Esophagus muscularis mucosa (tissue), 4 donors: ENCODE measurements around the gene CRYBA2. TPM values are rescaled to one million over a fixed set of nuclear protein-coding genes. Genes with fewer than 3 reads are reported as not detected.

Experiments used
- DNase-seq: peaks from one replicate; pipeline ENCODE4 v3.0.0-alpha.2; 2017; ENCODE audit errors: extremely low spot score
- H3K27ac ChIP-seq, 4 donors: fragments of 200-600 bp; sonication (generic); replicated peaks in 1 of 4; 1 replicate in 3 of 4; 2 replicates in 1 of 4; pipeline ENCODE4 v1.5.1; 2016 to 2019; ENCODE audit warnings: mild to moderate bottlenecking in 1 of 4
- H3K27me3 ChIP-seq, 4 donors: fragments of 200-600 bp; sonication (generic); one replicate each; pipeline versions ENCODE4 v1.5.1 to v1.6.0; 2016 to 2019
- H3K36me3 ChIP-seq, 4 donors: fragments of 200-600 bp; sonication (generic); one replicate each; pipeline ENCODE4 v1.5.1; 2016 to 2019
- H3K4me1 ChIP-seq, 4 donors: fragments of 200-600 bp; sonication (generic); one replicate each; pipeline ENCODE4 v1.5.1; 2016 to 2019
- H3K4me3 ChIP-seq, 4 donors: fragments of 200-600 bp; sonication (generic); 1 replicate in 2 of 4; 2 replicates in 2 of 4; pipeline ENCODE4 v1.5.1; 2016 to 2019; ENCODE audit warnings: mild to moderate bottlenecking in 4 of 4, moderate library complexity in 1 of 4
- H3K9me3 ChIP-seq, 4 donors: fragments of 200-600 bp; sonication (generic); 1 replicate in 3 of 4; 2 replicates in 1 of 4; pipeline ENCODE4 v1.5.1; 2016 to 2019
- CTCF ChIP-seq, 3 experiments: fragments of 200-600 bp in 2 of 3; fragments of 450-650 bp in 1 of 3; sonication (generic) in 2 of 3; IDR thresholded peaks; one replicate each; pipeline ENCODE4 v1.5.1; 2017 to 2019; ENCODE audit warnings: antibody characterized with exemption in 3 of 3, mild to moderate bottlenecking in 2 of 3, moderate library complexity in 1 of 3
- EP300 ChIP-seq: sonication (generic); formaldehyde crosslinking; IDR thresholded peaks from one replicate; pipeline ENCODE4 v1.6.1; 2017; ENCODE audit warnings: antibody characterized with exemption
- POLR2A ChIP-seq: fragments of 450-650 bp; IDR thresholded peaks from one replicate; pipeline ENCODE4 v1.6.1; 2017; ENCODE audit warnings: antibody characterized with exemption, moderate library complexity, mild to moderate bottlenecking, low read depth
- POLR2AphosphoS5 ChIP-seq, 2 donors: sonication (generic); formaldehyde crosslinking; IDR thresholded peaks; one replicate each; pipeline ENCODE4 v1.6.1; 2017; ENCODE audit warnings: antibody characterized with exemption in 2 of 2
- WGBS: methylation state at CpG from one replicate; pipeline ENCODE4 v1.1.5; 2018; 5-methylcytosine and 5-hydroxymethylcytosine counted together
- intact Hi-C: fragments of 100-400 bp; cut with DNase I; formaldehyde crosslinking; loops from one replicate; pipeline ENCODE4 v1.15.1; 2023
- total RNA-seq, 4 donors: library from RNA; depleted of rRNA; stranded (reverse); fragments of >200 nt; gene quantifications; one replicate each; pipeline versions ENCODE4 v1.1.0 to v1.2.1, GENCODE V29; 2016

The CRYBA2 gene
- total RNA-seq, 4 donors from 2014 or later = not detected

- DNase-seq = no peak
- Histone ChIP-seq H3K4me3 (no peak overlapping the region), H3K27ac (no peak overlapping the region), H3K36me3 (no peaks in the 10 kb centered on the region), H3K27me3 (peaks cover 0 to 97% (median 58%) of the 10 kb centered on the region in 4 donors), H3K4me1 (peaks cover 0 to 46% (median 33%) of the 10 kb centered on the region in 4 donors), H3K9me3 (no peaks in the 10 kb centered on the region)
- intact Hi-C loops = no loop called here
- TF ChIP-seq POLR2AphosphoS5 (IDR thresholded peaks at IDR 0.05) (no peak), EP300 (no peak), CTCF (IDR thresholded peaks at IDR 0.05) (no peak), POLR2A (no peak)
- WGBS = 14% methylated on average over 34 of the region's 34 CpGs
Measured at GRCh38 chr2:218961651-218962570, 31.3 kb downstream of the CRYBA2 start.

DNA sequence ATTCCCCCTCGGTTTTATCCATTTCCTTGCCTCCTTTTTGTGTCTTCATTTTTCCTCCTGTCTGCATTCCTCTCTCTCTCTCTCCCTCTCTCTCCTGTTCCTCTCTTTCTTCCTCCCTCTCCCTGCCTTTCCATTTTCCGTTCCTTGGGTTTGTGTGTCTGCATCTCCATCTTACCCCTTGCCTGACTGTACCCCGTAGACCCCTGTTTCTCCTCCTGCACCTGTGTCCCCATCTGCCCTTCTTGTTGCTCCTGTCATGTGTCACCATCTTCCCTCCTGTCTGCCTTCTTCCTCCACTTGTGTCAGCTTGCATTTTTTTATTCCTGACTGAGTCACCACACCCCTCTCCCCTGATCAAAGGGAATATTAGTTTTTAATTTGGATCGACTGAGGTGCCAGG, 32.0 kb downstream of the CRYBA2 start:
- H3K27me3 ChIP-seq = peaks cover 0 to 97% (median 58%) of the 10 kb centered on the region in 4 donors
- WGBS = 10% methylated on average over 4 of the region's 4 CpGs

GRCh38 chr2:218960309-218961165, 32.7 kb downstream of the CRYBA2 start:
- Histone ChIP-seq H3K36me3 (no peaks in the 10 kb centered on the region), H3K27ac (no peak overlapping the region), H3K27me3 (peaks cover 0 to 98% (median 57%) of the 10 kb centered on the region in 4 donors), H3K4me3 (peak overlapping the region in 3 of 4 donors; percentile 47 to 54 (median 49)), H3K4me1 (peaks cover 0 to 46% (median 33%) of the 10 kb centered on the region in 4 donors), H3K9me3 (no peaks in the 10 kb centered on the region)
- intact Hi-C loops = no loop called here
- WGBS = 3% methylated on average over 18 of the region's 87 CpGs
- TF ChIP-seq EP300 (no peak), POLR2AphosphoS5 (IDR thresholded peaks at IDR 0.05) (no peak), CTCF (IDR thresholded peaks at IDR 0.05) (no peak), POLR2A (no peak)
- DNase-seq = no peak

More for the DNA sequence above, 32.0 kb downstream of the CRYBA2 start:
- TF ChIP-seq CTCF (IDR thresholded peaks at IDR 0.05) (no peak), POLR2A (no peak), EP300 (no peak), POLR2AphosphoS5 (IDR thresholded peaks at IDR 0.05) (no peak)
- H3K4me1 ChIP-seq = peaks cover 0 to 46% (median 33%) of the 10 kb centered on the region in 4 donors
- H3K9me3 ChIP-seq = no peaks in the 10 kb centered on the region
- H3K36me3 ChIP-seq = no peaks in the 10 kb centered on the region
- intact Hi-C loops = no loop called here
- DNase-seq = no peak
- H3K4me3 ChIP-seq = no peak overlapping the region
- no peak overlapping the region for H3K27ac ChIP-seq

- 8% methylated on average over 12 of the region's 67 CpGs for WGBS
- Histone ChIP-seq H3K27me3 (peaks cover 0 to 98% (median 56%) of the 10 kb centered on the region in 4 donors), H3K4me3 (peak overlapping the region; percentile 44 to 54 (median 48)), H3K9me3 (no peaks in the 10 kb centered on the region), H3K4me1 (peaks cover 0 to 46% (median 33%) of the 10 kb centered on the region in 4 donors), H3K27ac (no peak overlapping the region), H3K36me3 (no peaks in the 10 kb centered on the region)
- no peak for TF ChIP-seq POLR2AphosphoS5 (IDR thresholded peaks at IDR 0.05)
- no peak for TF ChIP-seq CTCF (IDR thresholded peaks at IDR 0.05)
- TF ChIP-seq POLR2A = no peak
- TF ChIP-seq EP300 = no peak
- no peak for DNase-seq
- intact Hi-C loops = no loop called here
Measured at GRCh38 chr2:218959761-218960308, 33.4 kb downstream of the CRYBA2 start.
